Subcutaneous adipose tissue (tissue), 4 donors: ENCODE measurements around the gene CR1L. TPM values are rescaled to one million over a fixed set of nuclear protein-coding genes. Genes with fewer than 3 reads are reported as not detected.

Experiments used
- CTCF ChIP-seq: fragments of 450-650 bp; IDR thresholded peaks from one replicate; pipeline ENCODE4 v1.5.1; 2016; ENCODE audit warnings: low read depth, mild to moderate bottlenecking, control low read depth, antibody characterized with exemption, moderate library complexity
- total RNA-seq, 4 donors: library from RNA; depleted of rRNA; stranded (reverse); fragments of >200 nt; gene quantifications; one replicate each; pipeline ENCODE4 v1.1.0, GENCODE V29; 2016

The CR1L gene
- total RNA-seq, 4 donors from 2014 or later = 0.57 to 1.0 TPM; not detected in 2

- no peak for TF ChIP-seq CTCF
Measured at GRCh38 chr1:207695891-207696290, 51.0 kb downstream of the CR1L start.

- no peak for TF ChIP-seq CTCF
Measured at GRCh38 chr1:207698822-207699483, 54.0 kb downstream of the CR1L start.

GRCh38 chr1:207702317-207702716, 57.4 kb downstream of the CR1L start:
- TF ChIP-seq CTCF = no peak

GRCh38 chr1:207703712-207704111, 58.8 kb downstream of the CR1L start:
- no peak for TF ChIP-seq CTCF

- no peak for TF ChIP-seq CTCF
Measured at GRCh38 chr1:207711285-207711684, 66.4 kb downstream of the CR1L start.

- no peak for TF ChIP-seq CTCF
Measured at GRCh38 chr1:207713529-207713928, 68.6 kb downstream of the CR1L start.

- TF ChIP-seq CTCF = no peak
Measured at GRCh38 chr1:207719234-207719633, 74.3 kb downstream of the CR1L start.
